Mesenchymal stem cell (in vitro differentiated cells and primary cell): Measurements from ENCODE around the gene GAB3. TPM values are rescaled to one million over a fixed set of nuclear protein-coding genes. Genes with fewer than 3 reads are reported as not detected.

Source experiments
- DNase-seq: peaks from one replicate; pipeline ENCODE4 v3.0.0-alpha.2; 2013
- H2AFZ ChIP-seq: one replicate; pipeline ENCODE4 v1.6.1; 2013; ENCODE audit warnings: low read depth, mild to moderate bottlenecking, control low read depth, inconsistent platforms, low read length, moderate library complexity
- H2AK5ac ChIP-seq: 2 replicates; pipeline ENCODE4 v1.6.1; 2013; ENCODE audit warnings: low read length, moderate library complexity, mild to moderate bottlenecking, inconsistent platforms; ENCODE audit not compliant: severe bottlenecking
- H2BK120ac ChIP-seq: one replicate; pipeline ENCODE4 v1.6.1; 2013; ENCODE audit warnings: low read depth, mild to moderate bottlenecking, inconsistent platforms, low read length, moderate library complexity
- H2BK12ac ChIP-seq, 2 experiments: one replicate each; pipeline ENCODE4 v1.6.1; 2013; ENCODE audit warnings: inconsistent platforms in 2 of 2, low read length in 2 of 2, mild to moderate bottlenecking in 2 of 2, moderate library complexity in 2 of 2, control low read depth in 1 of 2
- H2BK15ac ChIP-seq: one replicate; pipeline ENCODE4 v1.6.1; 2013; ENCODE audit warnings: mild to moderate bottlenecking, low read depth, inconsistent platforms; ENCODE audit not compliant: poor library complexity, severe bottlenecking
- H2BK5ac ChIP-seq: 2 replicates; pipeline ENCODE4 v1.6.1; 2013; ENCODE audit warnings: low read depth, mild to moderate bottlenecking, low read length, control low read depth, inconsistent platforms; ENCODE audit not compliant: poor library complexity, severe bottlenecking
- H3K14ac ChIP-seq, 2 experiments: one replicate each; pipeline ENCODE4 v1.6.1; 2013; ENCODE audit warnings: inconsistent platforms in 2 of 2, low read length in 2 of 2, control low read depth in 1 of 2, mild to moderate bottlenecking in 1 of 2, moderate library complexity in 1 of 2
- H3K18ac ChIP-seq, 2 experiments: one replicate each; pipeline ENCODE4 v1.6.1; 2013; ENCODE audit warnings: inconsistent platforms in 2 of 2, low read length in 2 of 2, control low read depth in 1 of 2, low read depth in 1 of 2, mild to moderate bottlenecking in 1 of 2
- H3K23ac ChIP-seq, 2 experiments: one replicate each; pipeline ENCODE4 v1.6.1; 2013; ENCODE audit warnings: inconsistent platforms in 2 of 2, low read length in 2 of 2, mild to moderate bottlenecking in 2 of 2, moderate library complexity in 2 of 2, control low read depth in 1 of 2
- H3K27ac ChIP-seq: 2 replicates; pipeline ENCODE4 v1.5.1; 2013; ENCODE audit warnings: mild to moderate bottlenecking, moderate library complexity, low read length, control low read depth, inconsistent platforms; ENCODE audit not compliant: poor library complexity, severe bottlenecking
- H3K27me3 ChIP-seq, 2 experiments: 2 replicates each; pipeline versions ENCODE4 v1.6.1 to v1.7.0; 2013; ENCODE audit warnings: low read length in 2 of 2, mild to moderate bottlenecking in 2 of 2, moderate library complexity in 2 of 2, control low read depth in 1 of 2, inconsistent platforms in 1 of 2; ENCODE audit not compliant: control insufficient read depth in 1 of 2, insufficient read depth in 1 of 2
- H3K36me3 ChIP-seq, 2 experiments: 2 replicates each; pipeline versions ENCODE4 v1.6.1 to v1.7.0; 2013; ENCODE audit warnings: low read length in 2 of 2, control low read depth in 1 of 2, inconsistent platforms in 1 of 2, low read depth in 1 of 2, mild to moderate bottlenecking in 1 of 2; ENCODE audit not compliant: insufficient read depth in 2 of 2, control insufficient read depth in 1 of 2
- H3K4ac ChIP-seq, 2 experiments: one replicate each; pipeline ENCODE4 v1.6.1; 2013; ENCODE audit warnings: inconsistent platforms in 2 of 2, low read length in 2 of 2, mild to moderate bottlenecking in 2 of 2, moderate library complexity in 2 of 2, control low read depth in 1 of 2, low read depth in 1 of 2
- H3K4me1 ChIP-seq: 2 replicates; pipeline ENCODE4 v1.6.1; 2013; ENCODE audit warnings: low read depth, low read length, control low read depth; ENCODE audit not compliant: control insufficient read depth, insufficient read depth
- H3K4me2 ChIP-seq: 2 replicates; pipeline ENCODE4 v1.6.1; 2013; ENCODE audit warnings: low read length, mild to moderate bottlenecking, inconsistent platforms; ENCODE audit not compliant: poor library complexity, severe bottlenecking
- H3K4me3 ChIP-seq, 2 experiments: 2 replicates each; pipeline versions ENCODE4 v1.5.1 to v1.7.0; 2013; ENCODE audit warnings: low read length in 2 of 2, mild to moderate bottlenecking in 2 of 2, control low read depth in 1 of 2, low read depth in 1 of 2; ENCODE audit not compliant: insufficient read depth in 1 of 2
- H3K79me1 ChIP-seq: replicated peaks from 2 replicates; pipeline ENCODE4 v1.6.1; 2013; ENCODE audit warnings: mild to moderate bottlenecking, control low read depth, low read length, inconsistent platforms; ENCODE audit not compliant: poor library complexity, severe bottlenecking
- H3K9ac ChIP-seq: 2 replicates; pipeline ENCODE4 v1.7.0; 2013; ENCODE audit warnings: mild to moderate bottlenecking, low read length, moderate library complexity
- H3K9me3 ChIP-seq: 2 replicates; pipeline ENCODE4 v1.7.0; 2013; ENCODE audit warnings: mild to moderate bottlenecking, low read length; ENCODE audit not compliant: control insufficient read depth
- H4K8ac ChIP-seq: one replicate; pipeline ENCODE4 v1.6.1; 2013; ENCODE audit warnings: inconsistent platforms, mild to moderate bottlenecking, low read length, moderate library complexity
- H4K91ac ChIP-seq: one replicate; pipeline ENCODE4 v1.6.1; 2013; ENCODE audit warnings: mild to moderate bottlenecking, low read length, inconsistent platforms
- WGBS: methylation state at CpG from one replicate; pipeline ENCODE4 v1.1.7; 2013; ENCODE audit warnings: mixed read lengths; 5-methylcytosine and 5-hydroxymethylcytosine counted together
- polyA plus RNA-seq, 2 experiments: library from polyadenylated mRNA; stranded (reverse); fragments of 200-250 nt; gene quantifications; one replicate each; pipeline ENCODE4 v1.2.3, GENCODE V29; 2013

The GAB3 gene
- polyA plus RNA-seq (2013, experiment 1 of 2), result 2.8 TPM
- 2.4 TPM for polyA plus RNA-seq (2013, experiment 2 of 2)

GRCh38 chrX:154750301-154751202, at the start of gene GAB3:
TSS of gene GAB3 (minus strand) at chrX:154751077. CDS start at chrX:154751025, 52 bp downstream.
- WGBS, result 2% methylated on average over 35 of the region's 98 CpGs

GRCh38 chrX:154799556-154800348, 48.9 kb upstream of the GAB3 start:
- Histone ChIP-seq H3K14ac (no peak overlapping the region), H2BK120ac (no peak overlapping the region), H2AFZ (no peak overlapping the region), H3K4me2 (no peak overlapping the region), H3K36me3 (no peaks in the 10 kb centered on the region), H3K4ac (peak overlapping the region in 1 of 2 experiments; percentile 15), H3K79me1 (peaks cover 5% of the 10 kb centered on the region), H2BK15ac (no peak overlapping the region), H4K91ac (peak overlapping the region; percentile 61), H2BK12ac (peak overlapping the region in 1 of 2 experiments; percentile 72), H3K9me3 (no peaks in the 10 kb centered on the region), H3K27me3 (no peaks in the 10 kb centered on the region), H3K9ac (no peak overlapping the region), H3K4me1 (peaks cover 7% of the 10 kb centered on the region), H3K18ac (peak overlapping the region; percentile 43 to 48), H2BK5ac (no peak overlapping the region), H3K4me3 (no peak overlapping the region), H2AK5ac (no peak overlapping the region), H3K27ac (peak overlapping the region; percentile 73), H4K8ac (peak overlapping the region; percentile 64), H3K23ac (no peak overlapping the region)
- DNase-seq, result peak; percentile 24
- 23% methylated on average over 7 of the region's 9 CpGs for WGBS

More at GRCh38 chrX:154750301-154751202, at the start of gene GAB3:
- peak within 1 kb of the TSS; percentile 43 to 62 for H3K18ac ChIP-seq
- no peaks in the 10 kb centered on the region for H3K9me3 ChIP-seq
- H2BK15ac ChIP-seq, result peak within 1 kb of the TSS; percentile 28
- H2AK5ac ChIP-seq, result no peak within 1 kb of the TSS
- H2BK5ac ChIP-seq, result no peak within 1 kb of the TSS
- no peak within 1 kb of the TSS for H4K91ac ChIP-seq
- H2BK12ac ChIP-seq, result peak within 1 kb of the TSS in 1 of 2 experiments; percentile 25
- H3K4me3 ChIP-seq, result peak within 1 kb of the TSS; percentile 51 to 78
- no peak within 1 kb of the TSS for H3K27ac ChIP-seq
- H4K8ac ChIP-seq, result peak within 1 kb of the TSS; percentile 64
- peak within 1 kb of the TSS; percentile 79 for H3K4me2 ChIP-seq
- peak within 1 kb of the TSS; percentile 79 for H3K9ac ChIP-seq
- H3K79me1 ChIP-seq, result no peaks in the 10 kb centered on the region
- no peak within 1 kb of the TSS for H3K23ac ChIP-seq
- peak; percentile 57 for DNase-seq
- peak within 1 kb of the TSS in 1 of 2 experiments; percentile 80 for H3K4ac ChIP-seq
- H2AFZ ChIP-seq, result peak within 1 kb of the TSS; percentile 69
- H3K36me3 ChIP-seq, result no peaks in the 10 kb centered on the region
- H3K4me1 ChIP-seq, result peaks cover 2% of the 10 kb centered on the region
- H3K27me3 ChIP-seq, result peaks cover 24 to 27% of the 10 kb centered on the region in 2 experiments
- H3K14ac ChIP-seq, result peak within 1 kb of the TSS in 1 of 2 experiments; percentile 89
- peak within 1 kb of the TSS; percentile 34 for H2BK120ac ChIP-seq

GRCh38 chrX:154797006-154797405, 46.1 kb upstream of the GAB3 start:
- Histone ChIP-seq H2BK15ac (no peak overlapping the region), H3K9me3 (no peaks in the 10 kb centered on the region), H2AK5ac (no peak overlapping the region), H2BK120ac (no peak overlapping the region), H2BK12ac (no peak overlapping the region), H3K9ac (no peak overlapping the region), H4K8ac (no peak overlapping the region), H3K4me1 (peaks cover 5% of the 10 kb centered on the region), H3K4me2 (no peak overlapping the region), H3K4me3 (no peak overlapping the region), H3K23ac (no peak overlapping the region), H3K4ac (no peak overlapping the region), H3K79me1 (peaks cover 1% of the 10 kb centered on the region), H3K14ac (no peak overlapping the region), H3K36me3 (no peaks in the 10 kb centered on the region), H4K91ac (no peak overlapping the region), H3K27ac (peak overlapping the region; percentile 51), H2AFZ (no peak overlapping the region), H2BK5ac (no peak overlapping the region), H3K27me3 (no peaks in the 10 kb centered on the region), H3K18ac (no peak overlapping the region)
- 69% methylated on average over 2 of the region's 6 CpGs for WGBS
- peak; percentile 22 for DNase-seq

- no peaks in the 10 kb centered on the region for H3K36me3 ChIP-seq
- H3K14ac ChIP-seq, result no peak overlapping the region
- H3K27ac ChIP-seq, result no peak overlapping the region
- no peak for DNase-seq
- no peaks in the 10 kb centered on the region for H3K79me1 ChIP-seq
- H3K18ac ChIP-seq, result no peak overlapping the region
- no peak overlapping the region for H2AK5ac ChIP-seq
- 100% methylated on average over 1 of the region's 2 CpGs for WGBS
- H2BK12ac ChIP-seq, result no peak overlapping the region
- no peak overlapping the region for H4K8ac ChIP-seq
- H3K23ac ChIP-seq, result no peak overlapping the region
- H3K4me3 ChIP-seq, result no peak overlapping the region
- no peaks in the 10 kb centered on the region for H3K9me3 ChIP-seq
- H3K4me1 ChIP-seq, result peaks cover 7% of the 10 kb centered on the region
- no peaks in the 10 kb centered on the region for H3K27me3 ChIP-seq
- H3K4ac ChIP-seq, result no peak overlapping the region
- no peak overlapping the region for H2BK120ac ChIP-seq
- no peak overlapping the region for H3K4me2 ChIP-seq
- H2BK15ac ChIP-seq, result no peak overlapping the region
- no peak overlapping the region for H2AFZ ChIP-seq
- no peak overlapping the region for H2BK5ac ChIP-seq
- H4K91ac ChIP-seq, result no peak overlapping the region
- H3K9ac ChIP-seq, result no peak overlapping the region
Measured at GRCh38 chrX:154795016-154795415, 44.1 kb upstream of the GAB3 start.
